ENCODE measurements around the gene ZNF628.

DNA sequence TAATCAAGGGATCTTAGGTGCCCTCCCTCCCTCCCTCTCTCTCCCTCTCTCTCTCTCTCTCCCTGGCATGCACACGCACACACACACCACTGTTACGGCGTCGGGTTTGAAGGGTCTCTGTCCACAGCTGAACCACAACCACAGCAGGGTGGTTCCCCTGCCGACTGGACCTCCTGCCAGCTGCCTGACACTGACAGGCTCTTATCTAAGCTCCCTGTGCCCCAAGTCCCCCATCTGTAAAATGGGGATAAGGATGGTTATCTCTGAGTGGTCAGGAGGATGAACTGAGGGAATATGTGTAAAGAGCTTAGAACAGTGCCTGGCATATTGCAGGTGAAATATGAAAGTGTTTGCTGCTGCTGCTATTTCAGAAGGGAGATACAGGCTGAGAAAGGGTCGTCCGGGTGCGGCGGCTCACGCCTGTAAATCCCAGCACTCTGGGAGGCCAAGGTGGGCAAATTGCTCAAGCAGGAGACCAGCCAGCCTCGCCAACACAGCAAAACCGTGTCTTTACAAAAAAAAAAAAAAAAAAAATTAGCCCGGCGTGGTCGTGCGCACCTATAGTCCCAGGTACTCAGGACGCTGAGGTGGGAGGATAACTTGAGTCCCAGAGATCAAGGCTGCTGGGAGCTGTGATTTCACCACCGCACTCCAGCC is 32.5 kb upstream of the ZNF628 start:
- TF ChIP-seq, protein P1, sequence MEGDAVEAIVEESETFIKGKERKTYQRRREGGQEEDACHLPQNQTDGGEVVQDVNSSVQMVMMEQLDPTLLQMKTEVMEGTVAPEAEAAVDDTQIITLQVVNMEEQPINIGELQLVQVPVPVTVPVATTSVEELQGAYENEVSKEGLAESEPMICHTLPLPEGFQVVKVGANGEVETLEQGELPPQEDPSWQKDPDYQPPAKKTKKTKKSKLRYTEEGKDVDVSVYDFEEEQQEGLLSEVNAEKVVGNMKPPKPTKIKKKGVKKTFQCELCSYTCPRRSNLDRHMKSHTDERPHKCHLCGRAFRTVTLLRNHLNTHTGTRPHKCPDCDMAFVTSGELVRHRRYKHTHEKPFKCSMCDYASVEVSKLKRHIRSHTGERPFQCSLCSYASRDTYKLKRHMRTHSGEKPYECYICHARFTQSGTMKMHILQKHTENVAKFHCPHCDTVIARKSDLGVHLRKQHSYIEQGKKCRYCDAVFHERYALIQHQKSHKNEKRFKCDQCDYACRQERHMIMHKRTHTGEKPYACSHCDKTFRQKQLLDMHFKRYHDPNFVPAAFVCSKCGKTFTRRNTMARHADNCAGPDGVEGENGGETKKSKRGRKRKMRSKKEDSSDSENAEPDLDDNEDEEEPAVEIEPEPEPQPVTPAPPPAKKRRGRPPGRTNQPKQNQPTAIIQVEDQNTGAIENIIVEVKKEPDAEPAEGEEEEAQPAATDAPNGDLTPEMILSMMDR (conservative IDR thresholded peaks at IDR 0.05 in 1 of 2, IDR thresholded peaks at IDR 0.05 in 1 of 2; ENCODE audit: low read depth in 1 of 2, low read length in 2 of 2), result no peak
- TF ChIP-seq EZH2 (IDR thresholded peaks at IDR 0.05; ENCODE audit: low read length, missing control alignments), result peak; percentile 96

Measured in fibroblast of lung (primary cell).